ENCODE results near the gene AP1M1. TPM values are rescaled to one million over a fixed set of nuclear protein-coding genes. Genes with fewer than 3 reads are reported as not detected.

The AP1M1 gene
- total RNA-seq, 1 donor from 2014 or later: 84.5 TPM

DNA sequence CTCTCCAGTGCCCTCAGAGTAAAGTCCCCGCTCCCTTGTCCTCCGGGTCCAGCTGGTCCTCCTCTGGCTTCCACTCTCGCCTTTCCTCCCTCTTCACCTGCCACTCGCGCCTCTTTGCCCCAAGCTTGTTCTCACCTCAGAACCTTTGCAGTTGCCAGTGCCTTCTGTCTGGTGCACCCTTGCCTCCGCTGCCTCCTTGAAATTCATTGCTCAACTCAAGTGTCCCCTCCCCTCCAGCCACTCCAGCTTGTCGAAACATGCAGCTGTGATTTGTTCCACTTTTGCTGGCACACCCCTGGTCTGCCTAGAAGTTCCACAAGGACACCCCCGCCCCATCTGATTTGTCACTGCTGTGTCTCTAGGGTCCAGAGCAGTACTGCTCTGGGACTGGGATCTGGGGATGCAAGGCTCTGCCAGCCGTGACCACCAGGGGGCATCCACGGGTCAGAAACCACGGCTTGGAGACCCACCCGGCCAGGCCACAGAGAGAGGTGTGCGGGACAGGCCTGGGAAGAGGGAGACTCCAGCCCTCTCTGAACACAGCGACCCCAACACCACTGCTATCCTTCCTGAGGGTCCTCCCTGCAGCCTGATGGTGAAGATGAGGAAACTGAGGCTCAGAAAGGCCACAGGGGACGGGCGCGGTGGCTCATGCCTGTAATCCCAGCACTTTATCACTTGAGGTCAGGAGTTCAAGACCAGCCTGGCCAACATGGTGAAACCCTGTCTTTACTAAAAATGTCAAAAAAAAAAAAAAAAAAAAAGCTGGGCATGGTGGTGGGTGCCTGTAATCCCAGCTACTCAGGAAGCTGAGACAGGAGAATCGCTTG lies 49.9 kb downstream of the AP1M1 start:
- Histone ChIP-seq H3K4me3 (no peak overlapping the region), H3K36me3 (no peaks in the 10 kb centered on the region), H3K27ac (no peak overlapping the region), H3K27me3 (no peaks in the 10 kb centered on the region), H3K9me3 (no peaks in the 10 kb centered on the region), H3K4me1 (peaks cover 11% of the 10 kb centered on the region)
- intact Hi-C loops (cut with DNase I): loop anchor here (2.0 kb wide), 1 partner anchor 135 kb away; no protein-coding TSS in a partner anchor
- no peak for DNase-seq (ENCODE audit: extremely low spot score in 2 of 2)
- TF ChIP-seq, protein P1, sequence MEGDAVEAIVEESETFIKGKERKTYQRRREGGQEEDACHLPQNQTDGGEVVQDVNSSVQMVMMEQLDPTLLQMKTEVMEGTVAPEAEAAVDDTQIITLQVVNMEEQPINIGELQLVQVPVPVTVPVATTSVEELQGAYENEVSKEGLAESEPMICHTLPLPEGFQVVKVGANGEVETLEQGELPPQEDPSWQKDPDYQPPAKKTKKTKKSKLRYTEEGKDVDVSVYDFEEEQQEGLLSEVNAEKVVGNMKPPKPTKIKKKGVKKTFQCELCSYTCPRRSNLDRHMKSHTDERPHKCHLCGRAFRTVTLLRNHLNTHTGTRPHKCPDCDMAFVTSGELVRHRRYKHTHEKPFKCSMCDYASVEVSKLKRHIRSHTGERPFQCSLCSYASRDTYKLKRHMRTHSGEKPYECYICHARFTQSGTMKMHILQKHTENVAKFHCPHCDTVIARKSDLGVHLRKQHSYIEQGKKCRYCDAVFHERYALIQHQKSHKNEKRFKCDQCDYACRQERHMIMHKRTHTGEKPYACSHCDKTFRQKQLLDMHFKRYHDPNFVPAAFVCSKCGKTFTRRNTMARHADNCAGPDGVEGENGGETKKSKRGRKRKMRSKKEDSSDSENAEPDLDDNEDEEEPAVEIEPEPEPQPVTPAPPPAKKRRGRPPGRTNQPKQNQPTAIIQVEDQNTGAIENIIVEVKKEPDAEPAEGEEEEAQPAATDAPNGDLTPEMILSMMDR (IDR thresholded peaks at IDR 0.05): peak; percentile 92 to 98 (median 97)
- TF ChIP-seq POLR2AphosphoS5 (IDR thresholded peaks at IDR 0.05; ENCODE audit: insufficient read depth in 1 of 2, low read depth in 1 of 2) (peak in 1 of 2 donors; percentile 22), POLR2A (IDR thresholded peaks at IDR 0.05) (no peak)

DNA sequence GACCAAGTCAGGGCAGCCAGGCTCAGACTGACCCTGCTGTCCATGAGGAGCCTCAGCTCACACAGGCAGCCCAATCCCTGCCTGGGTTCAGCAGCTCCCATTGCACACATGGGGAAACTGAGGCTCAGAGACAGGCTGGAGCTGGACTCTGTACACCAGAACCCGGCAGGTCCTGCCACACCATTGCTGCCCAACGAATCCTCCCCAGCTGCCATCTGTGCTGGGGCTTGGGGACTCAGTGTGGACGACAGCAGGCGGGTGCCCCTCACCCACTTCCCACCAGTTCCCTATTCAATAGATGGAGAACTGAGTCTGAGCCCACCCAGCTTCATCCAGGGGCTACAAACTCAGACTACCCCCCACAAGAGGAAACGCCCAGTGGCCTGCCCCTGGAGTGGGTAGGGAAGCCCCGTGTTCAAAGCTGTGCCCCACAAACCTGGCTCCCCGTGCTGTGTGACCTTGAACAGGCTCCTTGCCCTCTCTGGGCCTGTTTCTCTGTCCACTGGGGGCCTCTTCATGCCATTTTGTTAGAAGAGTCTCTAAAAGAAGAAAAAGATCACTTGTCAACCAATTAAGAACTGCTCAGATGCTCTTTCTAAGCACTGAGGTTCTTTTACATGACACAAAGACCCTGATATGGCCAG lies 50.8 kb downstream of the AP1M1 start:
- no peak overlapping the region for H3K4me3 ChIP-seq
- no peaks in the 10 kb centered on the region for H3K9me3 ChIP-seq
- intact Hi-C loops (cut with DNase I): no loop called here
- TF ChIP-seq, protein P1 (IDR thresholded peaks at IDR 0.05): no peak
- TF ChIP-seq POLR2AphosphoS5 (IDR thresholded peaks at IDR 0.05; ENCODE audit: insufficient read depth in 1 of 2, low read depth in 1 of 2) (no peak), POLR2A (IDR thresholded peaks at IDR 0.05) (no peak)
- no peak for DNase-seq (ENCODE audit: extremely low spot score in 2 of 2)
- H3K27ac ChIP-seq: no peak overlapping the region
- H3K4me1 ChIP-seq: peaks cover 11% of the 10 kb centered on the region
- no peaks in the 10 kb centered on the region for H3K27me3 ChIP-seq
- H3K36me3 ChIP-seq: no peaks in the 10 kb centered on the region

DNA sequence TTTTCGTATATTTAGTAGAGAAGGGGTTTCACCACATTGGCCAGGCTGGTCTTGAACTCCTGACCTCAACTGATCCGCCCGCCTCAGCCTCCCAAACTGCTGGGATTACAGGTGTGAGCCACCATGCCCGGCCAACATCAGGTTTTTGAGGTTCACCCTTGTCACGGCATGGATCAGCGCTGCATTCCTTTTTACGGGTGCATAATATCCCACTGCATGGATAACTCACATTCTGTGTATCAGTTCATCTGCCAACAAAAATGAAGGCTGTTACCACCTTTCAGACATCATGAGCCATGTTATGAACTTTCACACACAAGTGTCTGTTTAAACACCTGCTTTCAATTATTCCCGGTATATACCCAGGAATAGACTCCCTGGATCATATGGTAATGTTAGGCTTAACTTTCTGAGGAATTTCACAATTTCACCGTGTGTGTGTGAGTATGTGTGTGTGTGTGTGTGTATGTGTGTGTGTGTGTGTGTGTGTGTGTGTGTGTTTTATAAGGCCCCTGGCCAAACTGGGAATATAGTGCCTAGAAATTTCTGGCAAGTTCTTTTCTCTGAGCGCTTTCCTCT lies 52.2 kb downstream of the AP1M1 start:
- Histone ChIP-seq H3K4me1 (peaks cover 11% of the 10 kb centered on the region), H3K36me3 (no peaks in the 10 kb centered on the region), H3K4me3 (no peak overlapping the region), H3K9me3 (no peaks in the 10 kb centered on the region), H3K27me3 (no peaks in the 10 kb centered on the region), H3K27ac (no peak overlapping the region)
- intact Hi-C loops (cut with DNase I): loop anchor here (10.0 kb wide), 1 partner anchor 75 kb away; the partner anchor contains the start of gene KLF2
- no peak for TF ChIP-seq POLR2A (IDR thresholded peaks at IDR 0.05)
- TF ChIP-seq POLR2AphosphoS5 (IDR thresholded peaks at IDR 0.05; ENCODE audit: insufficient read depth in 1 of 2, low read depth in 1 of 2): no peak
- TF ChIP-seq, protein P1 (IDR thresholded peaks at IDR 0.05): no peak
- no peak for DNase-seq (ENCODE audit: extremely low spot score in 2 of 2)

DNA sequence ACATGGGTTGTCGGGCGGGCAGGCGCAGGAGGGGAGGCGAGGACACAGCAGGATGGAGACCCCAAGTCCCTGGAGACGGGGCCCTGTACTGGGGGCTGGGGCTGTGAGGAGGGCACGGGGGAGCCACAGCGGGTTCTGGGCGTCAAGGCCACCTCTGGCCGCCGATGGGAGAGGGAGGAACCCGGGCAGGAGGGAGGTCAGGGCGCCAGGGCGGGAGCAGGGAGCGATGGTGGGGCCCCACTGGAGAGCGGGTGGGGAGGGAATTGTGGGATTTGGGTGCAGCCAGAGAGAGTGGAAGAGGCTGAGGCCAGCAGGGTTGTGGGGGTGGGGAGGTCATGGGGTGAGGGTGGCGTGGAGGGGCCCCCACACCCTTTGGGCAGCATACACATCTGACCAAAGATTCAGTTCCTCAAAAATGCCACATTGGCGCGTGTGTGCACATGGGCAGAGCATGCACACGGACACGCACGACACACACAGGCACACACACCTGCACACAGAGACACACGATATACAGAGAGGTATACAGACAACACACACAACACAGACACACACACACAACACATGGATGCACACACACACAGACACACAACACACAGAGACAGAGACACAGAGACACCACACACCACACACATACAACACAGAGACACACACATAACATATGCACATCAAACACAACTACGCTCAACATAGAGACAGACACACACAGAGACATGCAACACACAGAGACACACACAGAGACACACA lies 54.9 kb downstream of the AP1M1 start:
- Histone ChIP-seq H3K4me1 (peaks cover 7% of the 10 kb centered on the region), H3K4me3 (no peak overlapping the region), H3K9me3 (no peaks in the 10 kb centered on the region), H3K36me3 (no peaks in the 10 kb centered on the region), H3K27ac (no peak overlapping the region), H3K27me3 (no peaks in the 10 kb centered on the region)
- DNase-seq (ENCODE audit: extremely low spot score in 2 of 2): no peak
- intact Hi-C loops (cut with DNase I): loop anchor here (10.0 kb wide), 1 partner anchor 72 kb away; the partner anchor contains the start of gene KLF2
- TF ChIP-seq, protein P1 (IDR thresholded peaks at IDR 0.05): no peak
- TF ChIP-seq POLR2AphosphoS5 (IDR thresholded peaks at IDR 0.05; ENCODE audit: insufficient read depth in 1 of 2, low read depth in 1 of 2) (no peak), POLR2A (IDR thresholded peaks at IDR 0.05) (no peak)

All from vagina (tissue), 2 donors.